CD4-positive, alpha-beta T cell treated with Interleukin-1 beta for 1 hour (primary cell): ENCODE data around the gene SLC33A1.

ENCODE experiments used
- DNase-seq, 2 donors: peaks; one replicate each; pipeline ENCODE4 v3.0.0-alpha.2; 2020 to 2022

Gene SLC33A1

GRCh38 chr3:155790272-155790925 lies 63.8 kb downstream of the SLC33A1 start:
- DNase-seq, result no peak

GRCh38 chr3:155785662-155786295 lies 68.4 kb downstream of the SLC33A1 start:
- no peak for DNase-seq

GRCh38 chr3:155782390-155782953 lies 71.8 kb downstream of the SLC33A1 start:
- DNase-seq, result no peak

GRCh38 chr3:155780291-155780690 lies 73.9 kb downstream of the SLC33A1 start:
- no peak for DNase-seq

GRCh38 chr3:155778462-155778861 lies 75.8 kb downstream of the SLC33A1 start:
- DNase-seq, result no peak

GRCh38 chr3:155772801-155773200 lies 81.4 kb downstream of the SLC33A1 start:
- no peak for DNase-seq

GRCh38 chr3:155771126-155771525 lies 83.1 kb downstream of the SLC33A1 start:
- no peak for DNase-seq
